Liver (tissue), 9 donors: ENCODE measurements around the gene EXOC3. TPM values are rescaled to one million over a fixed set of nuclear protein-coding genes. Genes with fewer than 3 reads are reported as not detected.
"Not testable (repeated sequence)": the region's sequence is repeated elsewhere in the genome, so short reads cannot be mapped to it uniquely, and the experiment has no call there.

Experiments
- DNase-seq: peaks from one replicate; pipeline ENCODE4 v3.0.0-alpha.2; 2017; ENCODE audit warnings: low spot score
- H3K27ac ChIP-seq, 2 donors: one replicate each; pipeline ENCODE4 v1.7.0; 2013; ENCODE audit warnings: inconsistent platforms in 2 of 2, low read length in 2 of 2, control low read depth in 1 of 2, low read depth in 1 of 2, mild to moderate bottlenecking in 1 of 2
- H3K27me3 ChIP-seq, 4 donors: one replicate each; pipeline versions ENCODE4 v1.6.1 to v1.7.0; 2013; ENCODE audit warnings: low read length in 3 of 4, inconsistent platforms in 1 of 4, mild to moderate bottlenecking in 1 of 4, moderate library complexity in 1 of 4; ENCODE audit not compliant: control insufficient read depth in 4 of 4, insufficient read depth in 4 of 4
- H3K36me3 ChIP-seq, 4 donors: one replicate each; pipeline versions ENCODE4 v1.6.1 to v1.7.0; 2013; ENCODE audit warnings: low read length in 3 of 4, mild to moderate bottlenecking in 3 of 4, low read depth in 1 of 4, moderate library complexity in 1 of 4; ENCODE audit not compliant: control insufficient read depth in 4 of 4, insufficient read depth in 3 of 4
- H3K4me1 ChIP-seq, 4 donors: one replicate each; pipeline versions ENCODE4 v1.6.1 to v1.7.0; 2013; ENCODE audit warnings: low read length in 3 of 4, mild to moderate bottlenecking in 3 of 4, moderate library complexity in 1 of 4; ENCODE audit not compliant: control insufficient read depth in 4 of 4, insufficient read depth in 4 of 4
- H3K4me3 ChIP-seq, 3 donors: one replicate each; pipeline versions ENCODE4 v1.6.1 to v1.7.0; 2013; ENCODE audit warnings: low read length in 3 of 3, control low read depth in 1 of 3, low read depth in 1 of 3, mild to moderate bottlenecking in 1 of 3
- H3K9ac ChIP-seq, 2 donors: one replicate each; pipeline ENCODE4 v1.7.0; 2013; ENCODE audit warnings: low read length in 2 of 2, mild to moderate bottlenecking in 2 of 2, moderate library complexity in 2 of 2, control low read depth in 1 of 2, low read depth in 1 of 2
- H3K9me3 ChIP-seq, 4 donors: one replicate each; pipeline versions ENCODE4 v1.6.1 to v1.7.0; 2013; ENCODE audit warnings: low read length in 3 of 4; ENCODE audit not compliant: control insufficient read depth in 4 of 4
- CTCF ChIP-seq: fragments of 150-350 bp; IDR thresholded peaks from 2 replicates; pipeline ENCODE4 v1.5.1; 2017; ENCODE audit warnings: improper control_type of control experiment, low read depth, low read length; ENCODE audit not compliant: missing input control
- EGR1 ChIP-seq, 2 donors: IDR thresholded peaks; 2 replicates each; pipeline ENCODE4 v1.6.1; 2016 to 2018; ENCODE audit warnings: antibody characterized with exemption in 2 of 2, low read depth in 2 of 2
- FOXA1 ChIP-seq: IDR thresholded peaks from 2 replicates; pipeline ENCODE4 v1.6.1; 2016; ENCODE audit warnings: antibody characterized with exemption
- FOXA2 ChIP-seq: IDR thresholded peaks from 2 replicates; pipeline ENCODE4 v1.6.1; 2016; ENCODE audit warnings: antibody characterized with exemption
- HNF4G ChIP-seq: IDR thresholded peaks from 2 replicates; pipeline ENCODE4 v1.6.1; 2016; ENCODE audit warnings: antibody characterized with exemption
- MAX ChIP-seq: IDR thresholded peaks from 2 replicates; pipeline ENCODE4 v1.6.1; 2016; ENCODE audit warnings: antibody characterized with exemption
- NR2F2 ChIP-seq: IDR thresholded peaks from 2 replicates; pipeline ENCODE4 v1.6.1; 2016; ENCODE audit warnings: antibody characterized with exemption
- RAD21 ChIP-seq, 2 donors: IDR thresholded peaks; 2 replicates each; pipeline ENCODE4 v1.6.1; 2016; ENCODE audit warnings: antibody characterized with exemption in 2 of 2, mild to moderate bottlenecking in 2 of 2
- TAF1 ChIP-seq: conservative IDR thresholded peaks from 2 replicates; pipeline ENCODE4 v1.6.1; 2016; ENCODE audit warnings: antibody characterized with exemption, mild to moderate bottlenecking
- WGBS: extraction: QIAGEN DNeasy Blood & Tissue Kit; methylation state at CpG from one replicate; pipeline ENCODE4 v1.1.7; 2013; 5-methylcytosine and 5-hydroxymethylcytosine counted together
- polyA plus RNA-seq, 2 donors: library from polyadenylated mRNA; stranded (reverse) in 1 of 2; unstranded in 1 of 2; fragments of 200-250 nt in 1 of 2; fragments of >200 nt in 1 of 2; fragmentation: Nextera tagmentation in 1 of 2; extraction: Ambion mirVana in 1 of 2; gene quantifications; one replicate each; pipeline versions ENCODE4 v1.2.1 to v1.2.3, GENCODE V29; 2013 to 2015
- total RNA-seq, 2 donors: library from RNA; depleted of rRNA; stranded (reverse); fragments of >200 nt; gene quantifications; one replicate each; pipeline ENCODE4 v1.2.3, GENCODE V29; 2014
- donor health status: healthy.
- donor health status: healthy.
- donor health status: healthy.
- donor health status: healthy.
- donor health status: healthy.

Gene EXOC3
- total and polyA plus RNA-seq, 4 donors, result 12.4 to 23.9 (median 18.5) TPM

- H3K27ac ChIP-seq, result no peak overlapping the region
- no peak for TF ChIP-seq CTCF
- TF ChIP-seq HNF4G, result no peak
- no peak for TF ChIP-seq EGR1 (IDR thresholded peaks at IDR 0.05; ENCODE audit: low read depth in 2 of 2)
- TF ChIP-seq RAD21 (IDR thresholded peaks at IDR 0.05), result no peak
- TF ChIP-seq FOXA1, result no peak
- TF ChIP-seq MAX, result no peak
- no peak for TF ChIP-seq TAF1
- H3K36me3 ChIP-seq, result no peaks in the 10 kb centered on the region
- no peaks in the 10 kb centered on the region for H3K27me3 ChIP-seq
- H3K4me1 ChIP-seq, result peaks cover 0 to 2% (median 0%) of the 10 kb centered on the region in 4 donors
- no peak overlapping the region for H3K9ac ChIP-seq
- H3K9me3 ChIP-seq, result no peaks in the 10 kb centered on the region
- H3K4me3 ChIP-seq, result peak overlapping the region in 1 of 3 donors; percentile 9
- peak; percentile 40 for DNase-seq
- 42% methylated on average over 45 of the region's 45 CpGs for WGBS
Measured at GRCh38 chr5:399296-400281, 43.4 kb upstream of the EXOC3 start.

DNA sequence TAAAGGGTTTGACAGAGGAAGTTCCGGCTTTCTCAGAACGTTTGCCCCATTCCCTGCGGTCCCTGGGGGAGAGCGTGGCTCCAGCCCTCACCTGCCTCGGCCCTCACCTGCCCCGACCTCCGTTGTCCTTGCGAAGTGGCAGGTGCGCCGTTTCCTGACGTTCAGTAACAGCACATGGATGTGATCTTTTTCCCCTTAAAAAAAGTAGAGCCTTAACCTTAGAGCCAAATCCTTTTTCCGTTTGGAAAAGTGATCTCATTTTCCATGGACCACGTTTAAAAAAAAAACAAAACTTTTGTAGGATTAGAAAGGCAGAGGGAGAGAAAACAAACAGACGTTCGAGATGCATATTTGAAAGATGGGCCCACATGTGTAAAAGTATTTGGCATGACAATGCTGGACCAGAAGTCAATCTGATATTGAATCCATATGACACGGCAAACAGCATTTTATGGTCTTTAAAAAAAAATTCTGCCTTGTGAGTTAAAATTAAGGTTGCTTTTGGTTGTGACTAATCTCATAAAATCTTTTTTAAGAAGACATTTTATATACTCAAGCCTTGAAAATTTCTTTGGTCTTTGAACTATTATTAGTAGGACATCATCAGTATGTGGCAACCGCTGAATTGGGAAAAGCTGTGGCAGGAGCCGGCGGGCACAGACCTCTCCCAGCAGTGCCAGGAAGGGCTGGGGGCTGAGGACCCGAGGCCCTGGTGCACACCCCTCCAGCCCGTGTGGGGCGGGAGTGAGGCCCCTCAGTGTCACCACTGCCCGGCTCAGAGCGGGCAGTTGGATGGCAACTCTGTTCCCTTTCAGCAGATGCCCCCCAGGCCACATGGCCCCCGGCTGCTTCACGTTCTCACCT is 42.5 kb upstream of the EXOC3 start:
- peaks cover 0 to 2% (median 0%) of the 10 kb centered on the region in 4 donors for H3K4me1 ChIP-seq
- no peak overlapping the region for H3K27ac ChIP-seq
- H3K4me3 ChIP-seq, result no peak overlapping the region
- no peak for DNase-seq
- no peaks in the 10 kb centered on the region for H3K36me3 ChIP-seq
- no peak for TF ChIP-seq FOXA2
- no peak for TF ChIP-seq EGR1 (IDR thresholded peaks at IDR 0.05; ENCODE audit: low read depth in 2 of 2)
- TF ChIP-seq HNF4G, result no peak
- TF ChIP-seq TAF1, result no peak
- TF ChIP-seq RAD21 (IDR thresholded peaks at IDR 0.05), result no peak
- TF ChIP-seq NR2F2, result no peak
- no peaks in the 10 kb centered on the region for H3K27me3 ChIP-seq
- H3K9ac ChIP-seq, result no peak overlapping the region
- WGBS, result 57% methylated on average over 26 of the region's 26 CpGs
- H3K9me3 ChIP-seq, result no peaks in the 10 kb centered on the region

DNA sequence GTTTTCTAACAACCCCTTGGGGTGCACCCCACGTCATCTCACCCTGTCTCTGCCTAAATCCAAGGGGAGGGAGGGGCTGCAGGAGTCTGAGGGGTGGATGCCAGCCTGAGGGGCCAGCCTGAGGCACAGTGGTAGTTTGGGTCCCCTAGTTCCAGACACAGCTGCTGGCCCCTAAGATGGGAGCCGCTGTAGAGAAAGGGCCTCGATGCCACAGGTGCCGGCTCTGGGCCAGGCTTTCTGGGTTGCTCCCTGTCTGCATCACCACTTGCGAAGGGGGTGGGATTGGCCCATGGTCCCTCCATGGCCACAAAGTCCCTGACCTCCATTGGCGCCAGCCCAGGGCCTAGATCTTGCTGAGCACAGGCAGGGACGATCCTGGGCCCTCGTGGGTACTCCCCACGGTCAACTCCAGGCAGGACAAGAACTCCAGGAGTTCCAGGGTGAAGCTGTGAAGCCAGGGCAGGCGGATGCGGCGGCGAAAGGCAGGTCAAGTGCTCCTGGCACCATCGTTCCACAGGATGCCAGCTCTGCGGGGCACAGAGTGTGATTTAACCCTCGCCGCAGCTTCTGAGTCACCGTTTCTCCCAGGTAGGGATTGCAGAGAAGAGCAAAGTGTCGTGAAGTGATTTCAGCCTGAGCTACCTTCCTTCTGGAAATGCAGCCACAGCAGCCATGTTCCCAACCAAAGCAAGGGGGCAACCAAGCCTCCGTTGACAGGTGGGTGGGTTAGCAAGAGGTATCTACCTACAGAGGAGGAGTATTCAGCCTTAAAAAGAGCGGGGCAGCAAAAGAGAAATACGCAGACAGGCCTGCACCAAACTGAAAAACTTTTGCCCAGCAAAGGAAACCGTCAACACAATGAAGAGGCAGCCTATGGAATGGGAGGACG is 41.6 kb upstream of the EXOC3 start:
- peaks cover 0 to 2% (median 0%) of the 10 kb centered on the region in 4 donors for H3K4me1 ChIP-seq
- H3K4me3 ChIP-seq, result no peak overlapping the region
- no peaks in the 10 kb centered on the region for H3K9me3 ChIP-seq
- no peaks in the 10 kb centered on the region for H3K36me3 ChIP-seq
- DNase-seq, result peak; percentile 28
- H3K27ac ChIP-seq, result no peak overlapping the region
- TF ChIP-seq TAF1 (no peak), RAD21 (IDR thresholded peaks at IDR 0.05) (no peak)
- no peak overlapping the region for H3K9ac ChIP-seq
- WGBS, result 85% methylated on average over 24 of the region's 24 CpGs
- no peaks in the 10 kb centered on the region for H3K27me3 ChIP-seq

DNA sequence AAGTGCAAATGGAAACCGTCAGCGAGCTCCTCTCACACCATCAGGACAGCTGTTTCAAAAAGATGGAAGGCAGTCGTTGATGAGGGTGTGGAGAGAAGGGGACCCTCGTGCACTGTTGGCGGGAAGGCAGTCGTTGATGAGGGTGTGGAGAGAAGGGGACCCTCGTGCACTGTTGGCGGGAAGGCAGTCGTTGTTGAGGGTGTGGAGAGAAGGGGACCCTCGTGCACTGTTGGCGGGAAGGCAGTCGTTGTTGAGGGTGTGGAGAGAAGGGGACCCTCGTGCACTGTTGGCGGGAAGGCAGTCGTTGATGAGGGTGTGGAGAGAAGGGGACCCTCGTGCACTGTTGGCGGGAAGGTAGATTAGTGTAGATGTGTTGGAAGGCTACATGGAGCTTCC is 40.8 kb upstream of the EXOC3 start:
- not testable (repeated sequence) for H3K9ac ChIP-seq, H3K9me3 ChIP-seq, DNase-seq, H3K4me3 ChIP-seq, H3K36me3 ChIP-seq, H3K27ac ChIP-seq, H3K27me3 ChIP-seq, H3K4me1 ChIP-seq
- WGBS, result 89% methylated on average over 17 of the region's 17 CpGs
